Adipose tissue (tissue), 3 donors: ENCODE data around the gene CDR2L. TPM values are rescaled to one million over a fixed set of nuclear protein-coding genes. Genes with fewer than 3 reads are reported as not detected.
"Not testable (repeated sequence)": the region's sequence is repeated elsewhere in the genome, so short reads cannot be mapped to it uniquely, and the experiment has no call there.

ENCODE experiments used
- H3K27ac ChIP-seq: one replicate; pipeline ENCODE4 v1.5.1; 2013; ENCODE audit warnings: low read depth, low read length
- WGBS, 3 donors: extraction: QIAGEN DNeasy Blood & Tissue Kit; methylation state at CpG; one replicate each; pipeline ENCODE4 v1.1.7; 2013; 5-methylcytosine and 5-hydroxymethylcytosine counted together
- polyA plus RNA-seq, 3 donors: library from polyadenylated mRNA; stranded (reverse); fragments of 200-250 nt; gene quantifications; one replicate each; pipeline ENCODE4 v1.2.3, GENCODE V29; 2013
- donor health status: healthy with polysubstance abuse.
- donor health status: Bipolar disorder and iron deficiency.
- donor health status: healthy.

The CDR2L gene
- polyA plus RNA-seq, 3 donors = 1.9 to 10.6 (median 7.0) TPM

DNA sequence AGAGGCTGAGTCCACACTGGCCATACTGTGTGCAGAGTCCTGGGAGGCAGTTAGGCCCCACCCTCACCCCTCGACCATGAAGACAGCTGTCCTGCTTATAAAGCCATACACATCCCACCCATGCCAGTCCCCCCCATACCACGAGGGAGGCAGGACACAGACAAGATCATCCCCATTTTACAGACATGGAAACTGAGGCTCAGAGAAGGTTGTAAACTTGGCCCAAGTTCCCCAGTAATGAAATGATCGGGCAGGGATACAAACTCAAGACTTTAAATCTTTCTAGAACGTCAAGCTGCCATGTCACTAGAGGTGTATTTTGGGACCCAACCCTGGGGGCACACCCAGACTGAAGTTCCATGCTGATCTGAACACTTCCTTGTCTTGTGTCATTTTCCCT lies 31.3 kb upstream of the CDR2L start:
- WGBS, 3 donors = 81 to 85% (median 81%) methylated on average over 4 of the region's 4 CpGs
- no peak overlapping the region for H3K27ac ChIP-seq

DNA sequence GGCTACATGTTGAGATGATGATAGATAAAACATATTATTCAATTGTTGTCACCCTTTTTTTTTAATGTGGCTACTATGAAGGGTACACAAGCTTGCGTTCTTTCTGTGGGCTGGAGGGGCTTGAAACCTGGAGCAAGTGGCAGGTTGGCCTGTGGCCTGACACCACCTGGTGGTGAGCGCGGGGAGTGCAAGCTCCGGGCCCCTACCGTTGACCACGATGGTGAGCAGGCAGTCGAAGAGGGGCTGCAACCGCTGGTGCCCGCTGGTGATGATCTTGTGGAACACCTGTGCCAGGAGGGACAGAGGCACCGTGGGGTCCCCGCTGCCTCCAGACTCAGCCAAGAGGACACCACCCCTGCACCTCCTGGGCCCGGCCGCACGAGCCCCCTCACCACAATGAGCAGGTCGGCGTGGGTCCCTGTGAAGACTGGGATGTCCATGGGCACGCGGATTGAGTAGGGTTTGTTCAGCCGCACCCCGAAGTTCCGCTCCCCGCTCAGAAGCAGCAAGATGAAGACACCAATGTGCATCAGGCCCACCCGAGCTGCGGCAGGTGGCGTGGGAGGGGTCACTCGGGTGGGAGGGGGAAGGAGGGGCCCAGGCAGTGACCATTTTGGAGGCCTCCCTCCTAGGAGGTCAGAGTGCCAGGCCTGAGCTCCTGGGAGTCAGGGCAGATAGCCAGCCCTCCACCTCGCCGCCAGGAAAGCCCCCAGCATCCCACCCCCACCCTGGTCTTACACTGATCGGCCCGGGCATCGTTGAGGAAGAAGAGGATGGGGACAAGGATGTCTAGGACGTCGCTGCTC lies 29.3 kb upstream of the CDR2L start:
- WGBS, 3 donors = 45 to 52% (median 47%) methylated on average over 33 of the region's 33 CpGs
- no peak overlapping the region for H3K27ac ChIP-seq

DNA sequence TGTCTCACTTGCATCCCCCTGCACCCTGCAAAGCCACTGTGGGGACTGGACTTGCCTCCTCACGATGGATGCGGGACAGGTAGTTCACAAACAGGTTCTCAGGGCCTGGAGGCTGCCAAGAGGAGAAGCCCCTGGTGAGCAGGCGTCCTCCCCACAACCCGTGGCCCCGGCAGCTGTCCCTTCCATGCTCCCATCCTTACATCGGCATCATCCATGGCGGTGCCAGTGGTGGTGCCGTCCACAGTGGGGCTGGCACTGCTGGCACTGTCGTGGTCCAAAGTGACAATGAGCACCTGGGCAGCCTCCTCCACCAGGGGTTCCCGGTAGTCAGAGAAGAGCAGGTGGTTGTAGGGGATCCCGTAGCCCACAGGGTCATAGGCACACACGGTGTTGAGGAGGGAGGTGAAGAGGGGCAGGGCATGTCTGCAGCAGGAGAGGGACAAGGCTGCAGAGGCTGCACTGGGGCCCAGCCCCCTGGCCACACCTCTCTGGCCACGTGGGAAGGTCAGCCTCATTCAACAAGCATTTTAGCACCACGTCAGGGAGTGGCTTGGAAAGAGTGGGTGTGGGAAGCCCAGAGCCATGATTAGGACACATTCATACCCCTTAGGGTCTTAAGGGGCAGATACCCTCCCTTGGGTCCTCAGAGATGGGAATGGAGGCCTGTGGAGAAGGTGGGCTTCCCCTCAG lies 27.5 kb upstream of the CDR2L start:
- WGBS, 3 donors = 69 to 81% (median 77%) methylated on average over 14 of the region's 14 CpGs
- no peak overlapping the region for H3K27ac ChIP-seq

DNA sequence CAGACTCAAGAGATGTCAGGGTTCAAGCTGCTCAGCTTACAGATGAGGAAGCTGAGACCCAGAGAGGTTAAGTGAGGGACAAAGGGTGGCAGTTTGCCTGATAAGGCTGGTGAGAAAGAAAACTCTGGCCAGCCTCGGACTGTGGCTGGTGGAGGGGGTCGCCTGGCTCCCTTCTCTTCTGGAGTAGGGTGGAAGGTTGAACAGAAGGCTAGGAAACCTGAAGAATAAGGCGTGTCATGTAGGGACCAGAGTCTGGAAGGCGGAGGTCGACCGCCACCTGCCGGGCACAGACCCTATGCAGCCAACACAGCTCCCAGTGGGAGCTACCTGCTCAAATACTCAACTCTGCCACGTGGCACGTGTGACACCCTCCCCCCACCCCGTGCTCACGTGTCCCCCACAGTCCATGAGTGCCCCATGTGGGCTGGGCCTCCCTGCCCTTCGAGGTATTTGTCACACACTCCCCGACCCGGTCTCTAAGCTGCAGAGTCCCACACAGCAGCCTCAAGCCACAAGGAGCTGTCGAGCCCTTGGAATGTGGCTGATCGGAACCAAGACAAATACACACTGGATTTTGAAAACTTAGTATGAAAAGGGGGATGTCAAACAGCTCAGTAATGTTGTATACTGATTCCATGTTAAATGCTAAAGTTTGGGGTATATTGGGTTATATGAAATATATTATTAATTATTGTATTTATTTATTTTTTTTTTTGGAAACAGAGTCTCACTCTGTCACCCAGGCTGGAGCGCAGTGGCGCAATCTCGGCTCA lies 26.7 kb upstream of the CDR2L start:
- no peak overlapping the region for H3K27ac ChIP-seq
- WGBS, 3 donors = 44 to 62% (median 49%) methylated on average over 19 of the region's 19 CpGs

DNA sequence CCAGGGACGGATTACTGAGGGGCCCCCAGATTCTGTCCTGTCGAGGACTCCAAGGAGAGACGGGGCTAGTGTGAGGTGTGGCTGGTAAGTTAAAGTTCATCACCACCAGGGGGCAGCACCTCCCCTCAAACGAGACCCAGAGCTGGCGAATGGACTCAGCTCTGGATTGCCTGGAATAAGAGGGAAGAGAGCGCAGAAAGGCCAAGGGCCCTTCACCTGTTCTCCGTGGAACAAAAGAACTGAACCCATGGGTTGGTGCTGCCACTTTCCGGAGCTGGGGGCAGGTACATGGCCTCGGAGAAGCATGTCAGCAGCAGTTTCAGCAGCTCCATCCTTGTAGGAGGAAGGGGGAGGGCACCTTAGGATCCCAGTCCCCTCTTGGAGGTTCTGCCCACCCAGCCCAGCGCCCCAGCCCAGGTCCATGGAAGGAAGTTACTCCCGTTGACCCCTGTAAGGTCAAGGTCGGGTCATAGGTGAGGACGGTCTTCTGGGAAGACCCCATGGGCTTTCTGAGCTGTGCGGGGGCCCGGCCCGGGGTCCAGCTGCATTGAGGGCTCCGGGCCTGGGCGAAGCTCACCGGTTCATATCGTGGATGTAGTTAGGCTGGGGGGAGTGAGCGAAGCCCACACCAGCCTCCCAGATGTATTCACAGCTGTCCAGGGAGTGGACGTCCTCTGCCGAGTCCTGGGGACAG lies 25.6 kb upstream of the CDR2L start:
- WGBS, 3 donors = 42 to 46% (median 45%) methylated on average over 23 of the region's 23 CpGs
- H3K27ac ChIP-seq = no peak overlapping the region

DNA sequence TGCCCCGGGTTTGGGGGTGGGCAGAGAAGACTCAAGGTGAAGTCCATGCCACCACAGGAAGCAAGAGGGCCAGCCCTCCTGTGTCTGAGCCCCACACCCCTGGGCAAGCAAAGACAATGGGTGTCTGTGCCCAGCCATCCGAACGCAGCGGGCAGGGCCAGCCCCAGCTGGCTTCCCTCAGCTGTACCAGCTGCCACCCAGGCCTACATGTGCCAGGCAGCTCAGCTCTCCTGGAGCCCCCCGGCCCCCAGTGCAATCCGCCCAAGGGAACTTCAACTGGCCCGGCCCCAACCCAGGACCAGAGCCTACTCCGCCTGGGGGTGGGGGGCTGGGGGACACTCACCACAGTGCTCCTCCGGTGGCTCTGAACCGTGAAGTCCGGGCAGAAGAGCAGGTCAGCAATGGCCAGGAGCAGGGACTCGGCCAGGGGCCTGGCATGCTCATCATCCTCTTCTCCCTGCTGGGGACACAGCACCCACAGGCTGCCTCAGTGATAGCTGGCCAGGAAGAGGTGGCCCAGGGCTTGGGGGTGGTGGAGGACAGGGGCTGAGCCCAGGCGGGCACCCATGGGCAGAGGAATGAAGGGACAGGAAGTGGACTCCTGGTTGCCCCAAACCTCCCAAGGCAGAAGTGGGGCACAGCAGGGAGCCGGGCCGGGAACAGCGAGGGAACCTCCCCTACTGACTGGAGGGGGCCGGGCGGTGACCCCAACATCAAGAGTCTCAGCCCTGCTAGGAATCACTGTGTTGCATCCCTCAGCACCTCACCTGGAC lies 24.6 kb upstream of the CDR2L start:
- WGBS, 3 donors = 80 to 88% (median 80%) methylated on average over 17 to 18 of the region's 18 CpGs
- H3K27ac ChIP-seq = no peak overlapping the region

DNA sequence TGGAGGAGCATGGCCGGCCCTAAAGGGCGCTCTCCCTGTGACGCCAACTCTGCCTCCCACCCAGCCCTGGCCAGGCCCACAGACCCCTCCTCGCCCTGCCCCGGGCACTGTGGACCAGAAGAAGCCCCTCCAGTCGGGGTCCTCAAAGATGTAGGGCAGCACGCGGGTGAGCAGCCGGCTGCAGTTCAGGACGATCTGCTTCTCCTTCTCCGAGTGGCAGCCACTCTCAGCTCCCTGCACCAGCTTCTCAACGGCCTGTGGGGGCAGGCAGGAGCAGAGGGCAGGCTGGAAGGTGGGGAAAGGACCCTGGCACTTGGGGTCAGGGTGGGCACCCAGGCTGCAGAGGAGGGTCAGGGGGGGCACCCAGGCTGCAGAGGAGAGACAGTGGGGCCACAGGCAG lies 23.8 kb upstream of the CDR2L start:
- no peak overlapping the region for H3K27ac ChIP-seq
- 71 to 73% (median 72%) methylated on average over 12 of the region's 12 CpGs for WGBS, 3 donors

DNA sequence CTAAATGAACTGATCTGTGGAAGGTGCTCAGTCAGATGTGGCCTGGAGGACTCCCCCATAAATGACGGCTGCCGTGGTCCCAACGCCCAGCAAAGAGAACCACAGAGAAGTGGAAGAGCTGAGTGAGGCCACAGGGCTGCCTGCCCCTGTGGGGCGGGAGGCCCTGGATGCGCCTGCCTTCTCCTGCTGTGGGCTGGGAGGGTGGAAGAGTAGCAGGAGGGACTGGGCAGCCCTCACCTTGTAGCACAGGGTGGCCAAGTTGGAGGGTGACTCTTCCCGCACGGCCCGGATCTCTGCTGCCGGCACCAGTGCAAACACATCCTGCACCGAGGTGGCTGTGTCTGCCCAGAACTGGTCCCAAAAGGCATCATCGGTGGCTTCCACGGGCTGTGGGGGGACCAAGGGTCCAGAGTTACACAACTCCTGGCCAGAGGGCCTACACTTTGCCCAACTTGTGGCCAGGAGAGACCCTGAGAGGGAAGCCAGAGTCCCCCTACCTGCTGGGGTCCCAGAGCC lies 23.1 kb upstream of the CDR2L start:
- 85 to 93% (median 86%) methylated on average over 11 to 12 of the region's 12 CpGs for WGBS, 3 donors
- H3K27ac ChIP-seq = no peak overlapping the region

DNA sequence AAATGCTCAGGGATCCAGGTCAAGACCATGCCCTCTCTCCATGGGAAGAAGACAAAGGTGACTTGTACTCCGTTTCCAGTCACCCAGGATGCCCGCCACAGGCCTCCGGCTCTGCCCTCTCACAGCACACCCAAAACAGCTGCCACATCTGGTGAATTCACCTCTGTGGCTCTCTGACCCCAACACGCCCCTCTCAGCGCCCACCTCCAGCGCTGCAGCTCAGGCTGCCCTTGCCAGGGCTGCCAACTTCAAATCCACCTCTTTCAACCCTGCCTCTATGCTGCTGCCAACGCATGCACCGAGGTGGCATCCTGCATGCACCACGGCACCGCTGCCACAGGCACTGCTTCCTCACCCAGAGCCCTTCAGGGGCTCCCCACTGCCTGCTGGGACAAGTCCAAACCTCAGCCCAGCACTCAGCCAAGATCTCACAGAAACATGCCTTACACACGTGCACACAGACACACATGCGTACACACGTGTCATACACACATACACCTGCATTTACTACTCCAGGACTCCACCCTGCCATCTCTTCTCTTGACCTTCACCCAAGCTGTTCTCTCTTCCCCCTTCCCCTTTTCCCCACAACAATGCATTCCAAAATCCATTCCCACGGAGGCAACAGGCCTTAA lies 22.3 kb upstream of the CDR2L start:
- WGBS, 3 donors = 62 to 81% (median 72%) methylated on average over 13 to 14 of the region's 14 CpGs
- no peak overlapping the region for H3K27ac ChIP-seq

DNA sequence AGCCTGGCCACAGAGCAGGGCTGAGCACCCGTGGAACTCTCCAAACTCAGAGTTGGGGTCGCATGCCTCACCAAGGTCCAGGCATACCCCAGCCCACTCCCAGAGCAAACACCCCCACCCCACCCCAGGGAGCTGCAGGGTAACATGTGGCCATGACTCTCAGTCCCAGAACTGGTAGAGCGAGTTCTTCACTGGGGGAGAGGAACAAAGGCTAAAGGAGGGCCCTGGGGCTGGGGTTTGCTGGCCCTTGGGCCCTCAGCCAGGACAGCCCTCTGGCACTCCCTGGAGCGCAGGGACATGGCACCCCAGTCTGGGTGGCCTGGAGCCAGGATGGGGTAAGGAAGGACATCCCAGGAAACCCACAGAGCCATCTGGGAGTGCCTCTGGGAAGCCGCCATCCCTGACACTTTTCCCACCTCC lies 19.1 kb upstream of the CDR2L start:
- WGBS, 3 donors = 29 to 84% (median 81%) methylated on average over 5 of the region's 5 CpGs
- no peak overlapping the region for H3K27ac ChIP-seq

DNA sequence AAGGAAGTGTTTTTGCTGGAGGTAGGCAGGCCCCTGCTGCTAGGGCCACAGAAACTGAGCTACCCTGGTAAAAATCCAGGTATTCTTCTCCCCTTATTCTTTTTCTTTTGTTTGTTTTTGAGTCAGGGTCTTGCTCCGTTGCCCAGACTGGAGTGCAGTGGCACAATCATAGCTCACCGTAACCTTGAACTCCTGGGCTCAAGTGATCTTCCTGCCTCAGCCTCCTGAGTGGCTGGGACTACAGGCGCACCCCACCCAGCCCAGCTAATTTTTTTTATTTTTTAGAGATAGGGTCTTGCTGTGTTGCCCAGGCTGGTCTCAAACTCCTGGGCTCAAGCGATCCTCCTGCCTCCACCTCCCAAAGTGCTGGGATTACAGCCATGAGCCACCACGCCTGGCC lies 17.9 kb upstream of the CDR2L start:
- 82 to 92% (median 86%) methylated on average over 5 of the region's 5 CpGs for WGBS, 3 donors
- not testable (repeated sequence) for H3K27ac ChIP-seq

DNA sequence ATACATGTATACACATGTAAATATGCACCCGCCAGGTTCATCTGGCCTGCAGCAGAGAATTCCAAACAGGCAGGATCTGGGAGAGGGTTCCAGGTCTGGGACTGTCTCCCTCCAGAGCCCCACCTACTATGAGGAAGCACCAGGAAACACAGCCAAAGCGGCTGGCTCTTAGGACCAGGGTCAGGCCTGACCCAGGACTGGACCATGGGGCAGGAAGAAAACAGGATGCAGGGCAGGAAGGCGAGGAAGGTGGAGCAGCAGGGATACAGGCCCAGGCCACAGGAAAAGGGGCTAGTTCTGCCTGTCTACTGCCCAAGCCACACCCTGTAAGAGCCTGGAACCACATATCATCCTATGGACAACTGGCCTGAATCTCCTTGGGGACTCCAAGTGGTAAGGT lies 17.0 kb upstream of the CDR2L start:
- 37 to 74% (median 61%) methylated on average over 3 of the region's 3 CpGs for WGBS, 3 donors
- H3K27ac ChIP-seq = no peak overlapping the region

DNA sequence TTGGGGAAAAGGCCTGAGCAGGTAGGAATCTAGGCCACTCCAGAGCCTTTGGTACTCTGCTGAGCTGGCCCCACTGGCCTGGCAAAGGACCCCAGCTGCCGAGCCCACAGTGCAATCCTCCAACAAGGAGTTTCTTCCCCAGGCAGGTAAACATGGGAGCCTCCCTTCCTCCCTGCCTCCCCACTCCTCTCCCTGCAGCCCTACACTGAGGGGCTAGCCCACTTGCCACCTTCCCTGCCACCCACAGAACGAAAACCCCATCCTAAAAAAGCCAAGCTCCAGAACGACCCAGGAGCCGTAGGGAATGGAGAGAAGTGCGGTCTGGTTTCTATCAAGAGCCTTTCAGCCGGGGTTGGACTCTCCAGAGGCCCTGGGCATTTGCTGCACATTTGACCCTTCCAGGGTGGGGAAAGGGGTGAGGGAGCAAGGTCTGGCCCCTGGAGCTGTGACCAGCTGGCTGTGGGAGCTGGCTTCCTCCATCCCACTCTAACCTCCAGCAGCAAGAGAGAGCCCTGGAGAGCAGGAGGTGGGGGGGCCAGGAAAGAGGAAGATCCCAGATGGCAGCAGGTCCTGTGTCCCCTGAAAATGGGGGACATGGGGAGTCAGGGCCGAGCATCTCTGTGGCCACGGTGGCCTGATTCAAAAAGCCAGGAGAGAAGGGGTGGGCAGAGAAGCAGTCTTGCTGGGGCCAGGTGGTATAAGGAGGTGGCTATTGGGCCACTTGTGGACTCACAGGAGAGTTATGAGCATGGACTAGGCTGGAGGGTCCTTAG lies 16.2 kb upstream of the CDR2L start:
- WGBS, 3 donors = 31 to 74% (median 69%) methylated on average over 8 of the region's 8 CpGs
- no peak overlapping the region for H3K27ac ChIP-seq

DNA sequence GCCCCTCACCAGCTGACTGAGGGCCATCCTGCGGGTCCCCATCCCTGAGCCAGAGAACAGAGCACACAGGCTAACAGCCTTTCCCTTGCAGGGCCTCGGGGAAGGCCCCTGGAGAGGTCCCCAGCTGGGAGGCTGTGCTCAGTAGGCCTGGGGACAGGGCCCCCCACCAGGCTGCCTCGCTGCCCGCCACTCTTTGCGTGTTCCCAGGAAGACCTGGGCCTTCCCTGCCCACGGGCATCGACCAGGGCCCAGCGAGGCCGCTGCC lies 15.7 kb upstream of the CDR2L start:
- 6 to 30% (median 21%) methylated on average over 7 to 9 of the region's 9 CpGs for WGBS, 3 donors
- H3K27ac ChIP-seq = no peak overlapping the region

DNA sequence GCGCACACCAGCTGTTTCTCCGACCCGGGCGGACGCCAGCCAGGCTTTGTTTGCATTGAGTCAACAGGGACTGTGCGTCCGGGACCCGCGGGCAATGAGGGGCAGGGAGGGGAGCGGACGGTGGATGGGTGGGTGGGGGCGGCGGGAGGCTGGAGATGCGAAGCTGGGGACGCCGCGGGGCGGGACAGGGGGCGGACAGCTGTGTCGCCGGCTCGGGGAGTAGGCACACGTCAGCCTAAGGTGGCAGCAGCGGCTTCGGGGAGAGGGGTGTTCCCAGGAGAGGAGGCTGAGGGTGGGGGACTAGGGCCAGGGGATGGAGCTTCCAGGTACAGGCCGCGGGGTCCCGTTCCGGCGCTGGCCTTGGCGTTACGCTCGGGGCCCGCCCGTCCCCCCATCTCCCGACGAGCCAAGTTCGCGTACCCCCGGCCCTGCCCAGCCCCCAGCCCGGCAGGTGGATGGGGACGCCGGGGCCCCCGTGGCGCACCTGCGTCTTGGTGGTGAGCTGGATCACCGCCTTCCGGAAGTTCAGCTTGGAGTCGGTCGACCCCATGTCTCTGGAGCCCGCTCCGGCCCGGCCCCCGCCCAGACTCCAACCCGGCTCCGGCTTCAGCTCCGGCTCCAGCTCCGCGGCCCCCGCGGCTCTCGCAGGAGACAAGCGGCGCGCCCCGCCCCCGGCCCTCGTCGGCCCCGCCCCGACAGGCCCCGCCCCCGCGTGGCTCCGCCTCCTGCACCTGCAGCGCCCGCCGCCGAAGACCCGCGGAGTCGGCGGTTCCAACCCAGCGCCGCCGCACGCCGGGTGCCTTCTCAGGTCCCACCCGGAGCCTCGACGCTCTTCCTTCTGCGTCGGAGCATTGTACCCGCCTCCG lies 15.1 kb upstream of the CDR2L start, which contains the start of gene HID1:
HID1 (minus strand) TSS at position 653 of the 866 bp plus-strand sequence; CDS start at position 550, 103 bp downstream.
- no peak within 1 kb of the TSS for H3K27ac ChIP-seq

DNA sequence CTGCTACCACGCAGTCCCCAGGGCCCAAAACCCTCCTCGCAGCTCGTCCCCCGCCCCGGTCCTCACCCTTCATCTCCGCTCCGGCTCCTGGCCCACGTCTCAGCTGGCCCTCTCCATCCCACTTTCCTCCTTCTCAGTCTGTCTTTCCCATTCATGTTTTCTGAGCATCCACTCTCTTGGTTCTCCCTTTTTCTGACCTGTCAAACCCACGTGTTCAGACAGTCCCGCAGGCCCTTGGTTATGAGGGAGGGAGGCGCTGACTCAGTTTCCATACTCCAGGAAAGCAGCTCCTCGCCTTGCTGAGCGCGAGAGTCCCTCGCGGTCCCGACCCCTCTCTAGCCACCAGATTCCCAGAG lies 14.5 kb upstream of the CDR2L start:
- WGBS, 3 donors = 15 to 24% (median 18%) methylated on average over 16 to 17 of the region's 17 CpGs
- no peak overlapping the region for H3K27ac ChIP-seq

More for the DNA sequence above, 15.1 kb upstream of the CDR2L start, which contains the start of gene HID1:
- WGBS, 3 donors = 2 to 3% (median 2%) methylated on average over 67 to 93 of the region's 95 CpGs
